GM18498 (cell line): Measurements from ENCODE around the gene MACF1.
"Not testable (repeated sequence)": the region's sequence is repeated elsewhere in the genome, so short reads cannot be mapped to it uniquely, and the experiment has no call there.

ENCODE experiments used
- ATAC-seq: cut with Tn5 transposase; IDR thresholded peaks from one replicate; pipeline ENCODE4 v1.9.1; 2021; ENCODE audit warnings: mild to moderate bottlenecking, moderate library complexity; ENCODE audit not compliant: unreplicated experiment

Gene MACF1

GRCh38 chr1:39446986-39447567 is 242.6 kb downstream of the MACF1 start:
- ATAC-seq: no peak

GRCh38 chr1:39450041-39450440 is 245.5 kb downstream of the MACF1 start:
- not testable (repeated sequence) for ATAC-seq

GRCh38 chr1:39450956-39451606 is 246.6 kb downstream of the MACF1 start:
- ATAC-seq: no peak

GRCh38 chr1:39452081-39452480 is 247.6 kb downstream of the MACF1 start:
- no peak for ATAC-seq

GRCh38 chr1:39452540-39452939 is 248.0 kb downstream of the MACF1 start:
- no peak for ATAC-seq

- ATAC-seq: no peak
These were observed 249.1 kb downstream of the MACF1 start for GRCh38 chr1:39453603-39454002.

- ATAC-seq: no peak
These were observed 254.5 kb downstream of the MACF1 start for GRCh38 chr1:39458991-39459390.

- ATAC-seq: no peak
These were observed 257.6 kb downstream of the MACF1 start for GRCh38 chr1:39462074-39462473.

GRCh38 chr1:39466413-39467107 is 262.1 kb downstream of the MACF1 start:
- no peak for ATAC-seq

- ATAC-seq: not testable (repeated sequence)
These were observed 262.7 kb downstream of the MACF1 start for GRCh38 chr1:39467108-39467720.

GRCh38 chr1:39469150-39469549 is 264.7 kb downstream of the MACF1 start:
- no peak for ATAC-seq

GRCh38 chr1:39470040-39470439 is 265.5 kb downstream of the MACF1 start:
- no peak for ATAC-seq

GRCh38 chr1:39472826-39473225 is 268.3 kb downstream of the MACF1 start:
- no peak for ATAC-seq

- ATAC-seq: no peak
These were observed 268.8 kb downstream of the MACF1 start for GRCh38 chr1:39473324-39473723.

- ATAC-seq: no peak
These were observed 270.3 kb downstream of the MACF1 start for GRCh38 chr1:39474810-39475209.

- ATAC-seq: not testable (repeated sequence)
These were observed 271.1 kb downstream of the MACF1 start for GRCh38 chr1:39475551-39475950.

- ATAC-seq: no peak
These were observed 273.8 kb downstream of the MACF1 start for GRCh38 chr1:39478126-39478915.

- ATAC-seq: no peak
These were observed 276.8 kb downstream of the MACF1 start for GRCh38 chr1:39481289-39481688.

- ATAC-seq: no peak
These were observed 278.8 kb downstream of the MACF1 start for GRCh38 chr1:39483276-39483675.

- no peak for ATAC-seq
These were observed 280.1 kb downstream of the MACF1 start for GRCh38 chr1:39484564-39484963.
